HFFc6 (cell line): ENCODE results near the gene MGAT4C. TPM values are rescaled to one million over a fixed set of nuclear protein-coding genes. Genes with fewer than 3 reads are reported as not detected.
A peak's percentile ranks its signal among the peaks of the same experiment; 100 is the strongest.

Experiments used
- DNase-seq: peaks from one replicate; pipeline ENCODE4 v3.0.0-alpha.2; 2018
- H3K27ac Mint-ChIP-seq: 2 replicates; pipeline ENCODE4 v1.8.0; 2020; ENCODE audit warnings: mild to moderate bottlenecking, mixed read lengths
- H3K27me3 Mint-ChIP-seq: 2 replicates; pipeline ENCODE4 v1.8.0; 2021; ENCODE audit warnings: mild to moderate bottlenecking, moderate library complexity, mixed read lengths; ENCODE audit not compliant: insufficient read depth
- H3K36me3 Mint-ChIP-seq: 2 replicates; pipeline ENCODE4 v1.8.0; 2021; ENCODE audit warnings: low read depth, mixed read lengths
- H3K4me1 Mint-ChIP-seq: 2 replicates; pipeline ENCODE4 v1.8.0; 2020; ENCODE audit warnings: low read depth, mixed read lengths
- H3K4me3 Mint-ChIP-seq: 2 replicates; pipeline ENCODE4 v1.8.0; 2020; ENCODE audit warnings: mild to moderate bottlenecking, moderate library complexity, mixed read lengths
- H3K9me3 Mint-ChIP-seq: 2 replicates; pipeline ENCODE4 v1.8.0; 2020; ENCODE audit warnings: mild to moderate bottlenecking, mixed read lengths
- CTCF ChIP-seq: fragments of 200-600 bp; sonication (generic); IDR thresholded peaks from 2 replicates; pipeline ENCODE4 v1.5.0; 2021; ENCODE audit warnings: antibody characterized with exemption, mild to moderate bottlenecking
- total RNA-seq, 6 experiments: library from RNA; stranded (reverse); fragmentation: NEBNext Ultra II Directional; extraction: Animal tissue kit (Norgen Biotek cat#: 25700); gene quantifications; 2 replicates in 1 of 6; 3 replicates in 5 of 6; pipeline ENCODE4 v1.2.3, GENCODE V29; 2021

MGAT4C gene
- total RNA-seq, 6 experiments from 2014 or later, result not detected

GRCh38 chr12:85920324-85920947, 335.8 kb downstream of the MGAT4C start:
- DNase-seq, result peak; percentile 9
- H3K27ac Mint-ChIP-seq, result no peak overlapping the region
- no peaks in the 10 kb centered on the region for H3K4me1 Mint-ChIP-seq
- H3K36me3 Mint-ChIP-seq, result no peaks in the 10 kb centered on the region
- no peak overlapping the region for H3K4me3 Mint-ChIP-seq
- peak; percentile 90 for TF ChIP-seq CTCF
- no peaks in the 10 kb centered on the region for H3K9me3 Mint-ChIP-seq
- no peaks in the 10 kb centered on the region; the same call in 1 of the 2 replicates for H3K27me3 Mint-ChIP-seq
